Hepatocyte (in vitro differentiated cells): ENCODE measurements around the gene METAP2.
"Not testable (repeated sequence)": the region's sequence is repeated elsewhere in the genome, so short reads cannot be mapped to it uniquely, and the experiment has no call there.

Experiments
- EZH2 ChIP-seq: fragments of 200-600 bp; sonication (generic); IDR thresholded peaks from 2 replicates; pipeline ENCODE4 v1.6.1; 2016; ENCODE audit warnings: antibody characterized with exemption, mild to moderate bottlenecking, borderline replicate concordance
- EZH2phosphoT487 ChIP-seq: fragments of 200-600 bp; sonication (generic); IDR thresholded peaks from one replicate; pipeline ENCODE4 v1.6.1; 2018; ENCODE audit warnings: antibody characterized with exemption, mild to moderate bottlenecking, low read depth, moderate library complexity; ENCODE audit not compliant: unreplicated experiment, severe bottlenecking

DNA sequence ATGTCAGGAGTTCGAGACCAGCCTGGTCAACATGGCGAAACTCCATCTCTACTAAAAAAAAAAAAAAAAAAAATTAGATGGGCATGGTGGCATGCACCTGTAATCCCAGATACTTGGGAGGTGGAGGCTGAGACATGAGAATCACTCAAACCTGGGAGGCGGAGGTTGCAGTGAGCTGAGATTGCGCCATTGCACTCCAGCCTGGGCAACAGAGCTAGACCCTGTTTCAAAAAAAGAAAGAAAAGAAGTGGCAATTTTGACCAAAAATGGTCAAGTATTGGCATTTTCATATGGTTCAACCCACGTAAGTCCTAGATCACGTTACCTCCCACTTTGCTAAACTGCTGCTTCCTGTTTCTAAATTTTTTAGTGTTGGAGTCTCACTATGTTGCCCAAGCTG, 8.6 kb downstream of the METAP2 start:
- TF ChIP-seq EZH2, EZH2phosphoT487: not testable (repeated sequence)
